ENCODE measurements around the gene CTSF. TPM values are rescaled to one million over a fixed set of nuclear protein-coding genes. Genes with fewer than 3 reads are reported as not detected.

Gene CTSF
- total RNA-seq, 1 experiment from 2014 or later: 0.98 TPM

DNA sequence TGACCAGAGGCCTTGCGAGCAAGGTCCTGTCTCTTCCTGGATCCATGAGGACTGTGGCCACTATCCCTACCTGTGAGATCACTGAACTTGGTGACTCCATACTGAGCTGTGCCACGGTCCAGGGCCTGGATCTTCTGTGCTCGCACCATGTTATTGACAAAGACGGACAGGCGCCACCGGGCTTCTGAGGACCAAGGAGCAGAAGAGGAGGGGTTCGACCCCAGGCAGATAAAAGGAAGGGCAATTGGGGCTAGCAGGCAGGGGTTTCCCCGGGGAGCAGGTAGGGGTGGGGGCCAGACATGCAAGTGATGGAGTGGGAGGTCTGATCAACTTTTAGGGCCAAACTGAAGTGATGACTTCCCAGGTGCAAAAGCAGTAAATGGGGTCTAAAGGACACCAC lies 2.2 kb downstream of the CTSF start:
- Histone ChIP-seq H3K23me2 (ENCODE audit: insufficient read length, low read depth, low read length, poor library complexity, severe bottlenecking) (no peaks in the 10 kb centered on the region), H3K79me2 (ENCODE audit: insufficient read depth, low read length) (no peaks in the 10 kb centered on the region), H2BK15ac (ENCODE audit: low read depth, low read length) (no peak overlapping the region), H2BK120ac (ENCODE audit: low read depth, low read length, poor library complexity, severe bottlenecking) (no peak overlapping the region), H4K91ac (ENCODE audit: insufficient read length, low read depth, low read length) (no peak overlapping the region), H3K4ac (ENCODE audit: low read depth, low read length) (no peak overlapping the region), H3K14ac (ENCODE audit: insufficient read depth, low read length) (no peak overlapping the region), H2BK12ac (ENCODE audit: insufficient read length, low read depth, low read length) (no peak overlapping the region), H2BK20ac (ENCODE audit: low read depth, low read length, poor library complexity, severe bottlenecking) (no peak overlapping the region), H3K18ac (ENCODE audit: insufficient read length, low read depth, low read length) (no peak overlapping the region), H2AFZ (ENCODE audit: low read length) (no peak overlapping the region), H3K27me3 (ENCODE audit: insufficient read depth, low read length) (no peaks in the 10 kb centered on the region), H3K79me1 (ENCODE audit: insufficient read depth, low read depth, low read length, poor library complexity, severe bottlenecking) (no peaks in the 10 kb centered on the region), H3K4me2 (ENCODE audit: insufficient read depth, insufficient read length, low read length) (no peak overlapping the region), H2BK5ac (ENCODE audit: insufficient read length, low read length) (no peak overlapping the region), H3K4me1 (ENCODE audit: insufficient read depth, low read length) (peaks cover 11% of the 10 kb centered on the region), H4K20me1 (ENCODE audit: control insufficient read depth, insufficient read depth, insufficient read length) (no peaks in the 10 kb centered on the region), H4K8ac (replicated peaks; ENCODE audit: insufficient read length, low read depth, low read length) (no peak overlapping the region), H2AK5ac (ENCODE audit: insufficient read length, low read length) (no peak overlapping the region), H3K9me3 (ENCODE audit: control insufficient read depth, low read depth, low read length) (no peaks in the 10 kb centered on the region), H3K56ac (ENCODE audit: insufficient read length, low read depth, low read length) (no peak overlapping the region), H3K23ac (ENCODE audit: insufficient read length, low read depth, low read length) (no peak overlapping the region), H3T11ph (ENCODE audit: low read length) (no peak overlapping the region), H3K9ac (ENCODE audit: extremely low read depth, insufficient read length, low read length) (no peak overlapping the region), H4K5ac (ENCODE audit: insufficient read length, low read depth, low read length) (no peak overlapping the region), H3K27ac (ENCODE audit: insufficient read length, low read depth, low read length) (no peak overlapping the region)
- peaks cover 3 to 4% of the 10 kb centered on the region in 2 experiments; a peak in 2 of 5 replicates for H3K9me3 Mint-ChIP-seq
- DNase-seq: no peak
- peaks cover 24 to 28% of the 10 kb centered on the region in 2 experiments for H3K4me1 Mint-ChIP-seq
- H3K27me3 Mint-ChIP-seq (ENCODE audit: low read depth): peaks cover 2% of the 10 kb centered on the region
- peaks cover 3 to 36% (median 24%) of the 10 kb centered on the region in 3 experiments for H3K36me3 Mint-ChIP-seq (ENCODE audit: insufficient read depth in 1 of 3, low read depth in 3 of 3)
- peak overlapping the region in 1 of 3 experiments; percentile 33; a peak in 3 of 7 replicates for H3K27ac Mint-ChIP-seq
- TF ChIP-seq, protein P1, sequence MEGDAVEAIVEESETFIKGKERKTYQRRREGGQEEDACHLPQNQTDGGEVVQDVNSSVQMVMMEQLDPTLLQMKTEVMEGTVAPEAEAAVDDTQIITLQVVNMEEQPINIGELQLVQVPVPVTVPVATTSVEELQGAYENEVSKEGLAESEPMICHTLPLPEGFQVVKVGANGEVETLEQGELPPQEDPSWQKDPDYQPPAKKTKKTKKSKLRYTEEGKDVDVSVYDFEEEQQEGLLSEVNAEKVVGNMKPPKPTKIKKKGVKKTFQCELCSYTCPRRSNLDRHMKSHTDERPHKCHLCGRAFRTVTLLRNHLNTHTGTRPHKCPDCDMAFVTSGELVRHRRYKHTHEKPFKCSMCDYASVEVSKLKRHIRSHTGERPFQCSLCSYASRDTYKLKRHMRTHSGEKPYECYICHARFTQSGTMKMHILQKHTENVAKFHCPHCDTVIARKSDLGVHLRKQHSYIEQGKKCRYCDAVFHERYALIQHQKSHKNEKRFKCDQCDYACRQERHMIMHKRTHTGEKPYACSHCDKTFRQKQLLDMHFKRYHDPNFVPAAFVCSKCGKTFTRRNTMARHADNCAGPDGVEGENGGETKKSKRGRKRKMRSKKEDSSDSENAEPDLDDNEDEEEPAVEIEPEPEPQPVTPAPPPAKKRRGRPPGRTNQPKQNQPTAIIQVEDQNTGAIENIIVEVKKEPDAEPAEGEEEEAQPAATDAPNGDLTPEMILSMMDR (conservative IDR thresholded peaks at IDR 0.05): no peak
- WGBS (ENCODE audit: extremely low coverage, insufficient read length, low lambda C conversion rate): no CpG with 5 or more reads among the region's 8 CpGs
- no peak overlapping the region for H3K4me3 Mint-ChIP-seq
